NCI-H187 (cell line): ENCODE measurements around the gene CLMN.

Experiments
- DNase-seq, 2 experiments: peaks; one replicate each; lab custom pipeline; 2025; lab: John Stamatoyannopoulos, UW

CLMN gene

GRCh38 chr14:95137164-95137803 lies 182.4 kb downstream of the CLMN start:
- DNase-seq: no peak

- DNase-seq: no peak
These were observed 183.1 kb downstream of the CLMN start for GRCh38 chr14:95136631-95137030.

DNA sequence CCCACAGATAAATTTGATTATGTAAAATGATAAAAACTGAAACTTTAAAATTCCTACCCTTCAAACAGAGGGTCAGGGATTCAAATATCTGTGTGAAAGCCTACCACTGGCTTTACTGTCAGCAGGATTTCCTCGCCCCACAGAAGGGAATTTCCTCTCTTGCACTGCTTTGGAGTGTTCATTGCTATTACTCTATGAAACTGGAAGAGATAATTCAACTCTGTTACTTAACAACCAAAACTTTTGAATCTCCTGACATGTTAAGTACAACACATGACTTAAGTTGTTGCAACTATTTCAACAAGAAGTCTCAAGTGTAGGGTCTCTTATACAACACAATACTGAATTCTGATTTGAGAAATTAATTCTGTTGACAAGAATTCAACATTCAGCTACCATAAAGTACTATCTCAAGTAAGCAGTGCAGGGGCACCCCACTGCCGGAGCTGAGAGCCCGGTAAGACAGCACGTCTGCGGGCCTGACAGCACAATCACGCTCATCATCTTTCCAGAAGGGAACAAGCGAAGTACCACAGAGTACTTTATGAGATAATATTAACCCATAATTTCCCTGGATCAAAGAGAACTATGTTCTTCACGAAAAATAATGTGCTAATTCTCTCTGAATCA lies 185.3 kb downstream of the CLMN start:
- DNase-seq: no peak

DNA sequence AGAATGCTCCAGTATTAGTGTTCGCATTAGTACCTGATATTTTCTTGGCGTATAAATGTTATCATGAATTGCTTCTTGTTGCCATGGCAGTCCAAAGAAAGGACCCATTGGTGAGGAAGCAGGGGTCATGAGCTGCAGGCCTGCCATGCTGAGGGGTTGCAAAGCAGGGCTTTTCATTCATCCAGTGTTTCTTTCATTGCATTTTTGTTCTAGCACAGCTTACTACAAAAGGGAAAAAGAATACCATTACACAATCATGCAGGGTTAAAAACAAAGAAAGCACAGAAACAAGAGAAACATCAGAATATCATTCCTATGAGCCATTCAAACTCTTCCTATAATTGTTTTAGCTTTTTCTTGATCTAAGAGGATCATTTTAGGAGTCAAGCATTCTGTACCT lies 186.4 kb downstream of the CLMN start:
- DNase-seq: no peak

DNA sequence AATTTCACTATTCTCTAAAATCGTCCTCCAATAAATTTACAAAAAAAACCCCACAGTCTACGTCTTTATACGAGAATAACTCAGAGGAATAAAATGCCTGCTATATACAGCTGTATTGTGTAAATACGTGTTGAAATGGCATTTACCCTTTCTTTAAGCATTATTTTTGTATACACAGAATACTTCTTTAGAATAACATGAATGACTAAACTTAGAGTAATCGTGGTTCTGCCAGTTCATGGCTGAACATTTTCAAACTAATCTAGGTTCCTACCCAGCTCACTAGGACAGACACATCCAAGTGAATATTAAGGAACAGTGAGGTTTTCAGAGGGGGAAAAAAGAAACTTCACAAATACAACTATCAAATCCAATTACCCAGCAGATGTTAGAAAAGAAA lies 186.9 kb downstream of the CLMN start:
- no peak for DNase-seq
